Muscle layer of colon (tissue), 2 donors: ENCODE results near the gene SETD4.
"Not testable (repeated sequence)": the region's sequence is repeated elsewhere in the genome, so short reads cannot be mapped to it uniquely, and the experiment has no call there.

Source experiments
- H3K27ac ChIP-seq: one replicate; pipeline ENCODE4 v1.7.0; 2013; ENCODE audit warnings: low read depth, mild to moderate bottlenecking, low read length, moderate library complexity
- H3K27me3 ChIP-seq, 2 donors: one replicate each; pipeline ENCODE4 v1.7.0; 2013; ENCODE audit warnings: low read length in 2 of 2, mild to moderate bottlenecking in 2 of 2; ENCODE audit not compliant: insufficient read depth in 2 of 2, control insufficient read depth in 1 of 2
- H3K36me3 ChIP-seq: one replicate; pipeline ENCODE4 v1.7.0; 2013; ENCODE audit warnings: mild to moderate bottlenecking, low read length; ENCODE audit not compliant: insufficient read depth
- H3K4me1 ChIP-seq: one replicate; pipeline ENCODE4 v1.7.0; 2013; ENCODE audit warnings: mild to moderate bottlenecking, low read length; ENCODE audit not compliant: insufficient read depth
- H3K4me3 ChIP-seq, 2 donors: one replicate each; pipeline ENCODE4 v1.7.0; 2013; ENCODE audit warnings: low read length in 2 of 2, low read depth in 1 of 2, mild to moderate bottlenecking in 1 of 2, moderate library complexity in 1 of 2
- H3K9ac ChIP-seq: one replicate; pipeline ENCODE4 v1.7.0; 2013; ENCODE audit warnings: low read length
- H3K9me3 ChIP-seq: one replicate; pipeline ENCODE4 v1.7.0; 2013; ENCODE audit warnings: mild to moderate bottlenecking, low read length
- donor health status: abdominal sarcoma.
- donor health status: Adenocarcinoma of cecum.

SETD4 gene

GRCh38 chr21:36075953-36076352 lies 15.6 kb upstream of the SETD4 start:
- H3K36me3 ChIP-seq = peaks cover 25% of the 10 kb centered on the region
- H3K9me3 ChIP-seq = no peaks in the 10 kb centered on the region
- no peak overlapping the region for H3K4me3 ChIP-seq
- H3K4me1 ChIP-seq = peaks cover 24% of the 10 kb centered on the region
- no peak overlapping the region for H3K27ac ChIP-seq
- no peaks in the 10 kb centered on the region for H3K27me3 ChIP-seq
- no peak overlapping the region for H3K9ac ChIP-seq

DNA sequence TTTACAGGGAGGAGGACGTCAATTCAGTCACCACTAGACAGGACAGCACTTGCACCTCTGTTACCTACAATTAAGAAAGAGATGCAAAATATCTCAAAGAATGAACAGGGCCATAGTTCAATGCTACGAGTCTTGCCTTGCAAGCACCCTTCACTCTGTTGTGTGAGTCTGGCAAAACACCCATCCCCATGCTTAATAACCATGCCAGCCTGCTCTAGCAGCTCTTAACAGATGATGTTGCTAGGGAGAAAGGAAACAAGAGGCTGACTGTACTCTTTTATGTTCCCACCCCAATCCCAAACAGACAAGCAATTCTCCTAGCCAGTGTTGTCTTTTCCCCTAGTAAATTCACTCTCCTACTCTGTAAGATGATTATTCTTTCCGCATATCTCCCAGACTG lies 14.8 kb upstream of the SETD4 start:
- peaks cover 25% of the 10 kb centered on the region for H3K36me3 ChIP-seq

GRCh38 chr21:36073911-36074310 lies 13.6 kb upstream of the SETD4 start:
- H3K9ac ChIP-seq, H3K4me3 ChIP-seq, H3K9me3 ChIP-seq, H3K27me3 ChIP-seq, H3K27ac ChIP-seq: not testable (repeated sequence)
- Histone ChIP-seq H3K36me3 (peaks cover 25% of the 10 kb centered on the region), H3K4me1 (peaks cover 39% of the 10 kb centered on the region)

More for the DNA sequence above, 14.8 kb upstream of the SETD4 start:
- Histone ChIP-seq H3K4me3 (no peak overlapping the region), H3K9ac (no peak overlapping the region), H3K27ac (no peak overlapping the region), H3K9me3 (no peaks in the 10 kb centered on the region), H3K4me1 (peaks cover 31% of the 10 kb centered on the region), H3K27me3 (no peaks in the 10 kb centered on the region)

DNA sequence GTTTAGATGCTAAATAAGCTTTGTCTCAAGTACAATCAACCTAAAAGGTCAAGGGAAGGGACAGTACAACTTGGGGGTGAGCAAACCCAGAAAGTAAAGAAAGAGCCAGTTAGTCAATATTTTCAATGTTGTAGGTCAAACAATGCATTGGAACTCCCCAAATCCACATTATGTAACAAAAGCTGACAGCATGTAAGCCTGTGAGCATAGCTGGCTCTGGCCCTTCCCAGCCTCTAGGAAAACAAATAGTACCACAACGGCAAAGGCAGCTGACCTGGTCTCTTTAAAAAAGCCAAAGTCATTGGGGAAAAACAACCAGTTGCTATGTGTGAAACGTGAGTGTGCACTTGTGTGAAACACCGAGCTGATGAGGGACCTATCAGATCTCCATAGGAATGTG lies 12.9 kb upstream of the SETD4 start:
- H3K4me3 ChIP-seq = no peak overlapping the region

GRCh38 chr21:36072453-36073162 lies 12.3 kb upstream of the SETD4 start:
- no peaks in the 10 kb centered on the region for H3K27me3 ChIP-seq
- H3K27ac ChIP-seq = no peak overlapping the region
- no peak overlapping the region for H3K9ac ChIP-seq
- no peak overlapping the region for H3K4me3 ChIP-seq
- no peaks in the 10 kb centered on the region for H3K9me3 ChIP-seq
- H3K4me1 ChIP-seq = peaks cover 39% of the 10 kb centered on the region
- H3K36me3 ChIP-seq = peaks cover 25% of the 10 kb centered on the region

More for the DNA sequence above, 12.9 kb upstream of the SETD4 start:
- H3K27ac ChIP-seq = no peak overlapping the region
- H3K27me3 ChIP-seq = no peaks in the 10 kb centered on the region
- H3K4me1 ChIP-seq = peaks cover 39% of the 10 kb centered on the region
- no peaks in the 10 kb centered on the region for H3K9me3 ChIP-seq
- no peak overlapping the region for H3K9ac ChIP-seq
- H3K36me3 ChIP-seq = peaks cover 25% of the 10 kb centered on the region

GRCh38 chr21:36070999-36071398 lies 10.7 kb upstream of the SETD4 start:
- no peaks in the 10 kb centered on the region for H3K27me3 ChIP-seq
- H3K4me3 ChIP-seq = peak overlapping the region in 1 of 2 donors; percentile 84
- no peak overlapping the region for H3K27ac ChIP-seq
- peaks cover 25% of the 10 kb centered on the region for H3K36me3 ChIP-seq
- H3K9me3 ChIP-seq = no peaks in the 10 kb centered on the region
- peaks cover 39% of the 10 kb centered on the region for H3K4me1 ChIP-seq
- no peak overlapping the region for H3K9ac ChIP-seq

- Histone ChIP-seq H3K27me3 (no peaks in the 10 kb centered on the region), H3K4me3 (peak within 1 kb of the TSS; percentile 84 to 92), H3K4me1 (peaks cover 39% of the 10 kb centered on the region), H3K36me3 (peaks cover 25% of the 10 kb centered on the region), H3K27ac (peak within 1 kb of the TSS; percentile 94), H3K9ac (peak within 1 kb of the TSS; percentile 29), H3K9me3 (no peaks in the 10 kb centered on the region)
Measured at GRCh38 chr21:36069713-36070583, 9.6 kb upstream of the SETD4 start, which contains the start of gene CBR1. Gene CBR1 (plus strand): TSS chr21:36070024. CDS start chr21:36070116, 92 bp downstream.

GRCh38 chr21:36068748-36069398 lies 8.5 kb upstream of the SETD4 start:
- no peaks in the 10 kb centered on the region for H3K9me3 ChIP-seq
- H3K4me1 ChIP-seq = peaks cover 39% of the 10 kb centered on the region
- H3K27me3 ChIP-seq = no peaks in the 10 kb centered on the region
- H3K36me3 ChIP-seq = peaks cover 25% of the 10 kb centered on the region
- no peak overlapping the region for H3K9ac ChIP-seq
- peak overlapping the region in 1 of 2 donors; percentile 84 for H3K4me3 ChIP-seq
- H3K27ac ChIP-seq = peak overlapping the region; percentile 94

DNA sequence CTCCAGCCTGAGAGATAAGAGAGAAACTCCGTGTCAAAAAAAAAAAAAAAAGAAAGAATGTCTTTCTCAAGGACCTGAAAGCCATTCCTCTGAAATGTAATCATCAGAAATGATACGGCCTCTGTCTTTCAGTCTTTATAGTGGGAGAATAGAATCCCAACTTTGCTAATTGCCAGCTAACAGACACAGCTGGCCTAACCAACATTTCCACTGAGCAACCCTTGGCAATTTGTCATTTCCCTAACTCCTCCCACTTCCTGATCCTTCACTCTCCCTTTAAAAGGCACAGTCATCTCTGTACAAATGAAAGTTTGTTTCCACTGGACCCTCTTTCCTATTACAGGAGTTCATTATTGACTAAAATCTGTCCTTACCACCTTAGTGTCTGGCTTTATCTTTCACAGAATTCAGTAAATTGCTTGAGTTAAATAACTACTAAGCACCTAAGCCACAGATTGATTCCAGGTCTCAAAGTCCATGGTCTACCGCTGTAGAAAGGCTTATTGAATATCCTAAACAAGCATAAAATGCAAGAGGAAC lies 5.2 kb upstream of the SETD4 start:
- no peak overlapping the region for H3K27ac ChIP-seq
- H3K27me3 ChIP-seq = no peaks in the 10 kb centered on the region
- no peaks in the 10 kb centered on the region for H3K9me3 ChIP-seq
- no peak overlapping the region for H3K9ac ChIP-seq
- H3K4me1 ChIP-seq = peaks cover 11% of the 10 kb centered on the region
- no peak overlapping the region for H3K4me3 ChIP-seq
- no peaks in the 10 kb centered on the region for H3K36me3 ChIP-seq

GRCh38 chr21:36064085-36064460 lies 3.7 kb upstream of the SETD4 start:
- Histone ChIP-seq H3K36me3 (no peaks in the 10 kb centered on the region), H3K4me1 (peaks cover 1% of the 10 kb centered on the region)

More at GRCh38 chr21:36064085-36064460, 3.7 kb upstream of the SETD4 start:
- no peaks in the 10 kb centered on the region for H3K9me3 ChIP-seq
- H3K27me3 ChIP-seq = no peaks in the 10 kb centered on the region
- H3K4me3 ChIP-seq = no peak overlapping the region
- H3K27ac ChIP-seq = no peak overlapping the region
- H3K9ac ChIP-seq = no peak overlapping the region
